ENCODE data around the gene SRGAP2.
"Not testable (repeated sequence)": the region's sequence is repeated elsewhere in the genome, so short reads cannot be mapped to it uniquely, and the experiment has no call there.

Gene SRGAP2

GRCh38 chr1:206252680-206253335 lies 49.5 kb downstream of the SRGAP2 start:
- not testable (repeated sequence) for DNase-seq
